Endothelial cell of umbilical vein (primary cell): ENCODE measurements around the gene ROBO2. TPM values are rescaled to one million over a fixed set of nuclear protein-coding genes. Genes with fewer than 3 reads are reported as not detected.

ENCODE experiments used
- BruUV-seq: library from RNA; stranded (reverse); fragments of 400-500 nt; replicated peaks from 2 replicates; lab custom pipeline; 2021; lab: Mats Ljungman, UMichigan
- CTCF ChIA-PET: fragments of 300-600, 350-600 bp; sonication (Branson Sonifier 250); formaldehyde crosslinking; loops from one replicate; lab custom pipeline; 2021; ENCODE audit warnings: antibody characterized with exemption, inconsistent platforms; lab: Charles Lee
- POLR2A ChIA-PET: fragments of 300-600, 350-600 bp; sonication (Branson Sonifier 250); formaldehyde crosslinking; loops from one replicate; lab custom pipeline; 2021; ENCODE audit warnings: antibody characterized with exemption, inconsistent platforms; lab: Charles Lee
- DNase-seq: peaks from one replicate; pipeline ENCODE4 v3.0.0-alpha.2; 2011; ENCODE audit warnings: low read depth, low spot score
- FAIRE-seq: peaks from 2 replicates; lab custom pipeline; 2011; peaks lifted over from hg19 to GRCh38; lab: Jason Lieb, UNC
- H2AFZ ChIP-seq: 2 replicates; pipeline ENCODE4 v1.6.0; 2012; ENCODE audit warnings: low read depth, low read length, control low read depth, inconsistent platforms
- H3K27ac ChIP-seq: 2 replicates; pipeline ENCODE4 v1.5.1; 2011; ENCODE audit warnings: low read depth, mild to moderate bottlenecking, control low read depth, low read length, moderate library complexity; ENCODE audit not compliant: insufficient read depth
- H3K27me3 ChIP-seq, 2 experiments: 2 replicates each; pipeline versions ENCODE4 v1.6.0 to v1.6.1; 2011; ENCODE audit warnings: low read length in 2 of 2, mixed read lengths in 1 of 2; ENCODE audit not compliant: control insufficient read depth in 2 of 2, insufficient read depth in 2 of 2
- H3K36me3 ChIP-seq, 2 experiments: 2 replicates in 1 of 2; 3 replicates in 1 of 2; pipeline ENCODE4 v1.5.1; 2011; ENCODE audit warnings: low read length in 2 of 2, mild to moderate bottlenecking in 1 of 2, moderate library complexity in 1 of 2; ENCODE audit not compliant: control insufficient read depth in 2 of 2, insufficient read depth in 2 of 2; ENCODE audit errors: extremely low read depth in 1 of 2
- H3K4me1 ChIP-seq: 3 replicates; pipeline ENCODE4 v1.5.1; 2011; ENCODE audit warnings: mild to moderate bottlenecking, low read length; ENCODE audit not compliant: control insufficient read depth, insufficient read depth; ENCODE audit errors: extremely low read depth
- H3K4me2 ChIP-seq: 2 replicates; pipeline ENCODE4 v1.6.1; 2011; ENCODE audit warnings: low read length, control low read depth, mixed read lengths; ENCODE audit not compliant: insufficient read depth
- H3K4me3 ChIP-seq, 3 experiments: fragments of 200-600 bp in 1 of 3; sonication (generic), shearing (Covaris generic) in 1 of 3; replicated peaks in 1 of 3; 2 replicates each; pipeline ENCODE4 v1.5.1; 2011 to 2016; ENCODE audit warnings: control low read depth in 3 of 3, low read length in 3 of 3, mild to moderate bottlenecking in 2 of 3, inconsistent platforms in 1 of 3, low read depth in 1 of 3, moderate library complexity in 1 of 3; ENCODE audit not compliant: insufficient read depth in 1 of 3
- H3K79me2 ChIP-seq: 2 replicates; pipeline ENCODE4 v1.6.0; 2012; ENCODE audit warnings: low read length, inconsistent platforms; ENCODE audit not compliant: control insufficient read depth, insufficient read depth
- H3K9ac ChIP-seq: replicated peaks from 2 replicates; pipeline ENCODE3; 2011; ENCODE audit warnings: low read length, control low read depth; ENCODE audit not compliant: insufficient read depth; ENCODE audit errors: extremely low read depth
- H3K9me1 ChIP-seq: replicated peaks from 3 replicates; pipeline ENCODE4 v1.6.0; 2011; ENCODE audit warnings: mild to moderate bottlenecking, low read length; ENCODE audit not compliant: control insufficient read depth, insufficient read depth; ENCODE audit errors: extremely low read depth
- H3K9me3 ChIP-seq: replicated peaks from 2 replicates; pipeline ENCODE4 v1.5.1; 2012; ENCODE audit warnings: low read length, inconsistent platforms; ENCODE audit not compliant: control insufficient read depth, insufficient read depth
- H4K20me1 ChIP-seq: replicated peaks from 2 replicates; pipeline ENCODE3; 2011; ENCODE audit warnings: mild to moderate bottlenecking, low read length; ENCODE audit not compliant: control insufficient read depth, insufficient read depth; ENCODE audit errors: extremely low read depth
- CTCF ChIP-seq, 2 donors: IDR thresholded peaks; 1 replicate in 1 of 2; 2 replicates in 1 of 2; pipeline ENCODE4 v1.5.1; 2011; ENCODE audit warnings: low read length in 2 of 2, mild to moderate bottlenecking in 2 of 2, moderate library complexity in 2 of 2, control low read depth in 1 of 2, inconsistent platforms in 1 of 2, low read depth in 1 of 2; ENCODE audit not compliant: insufficient read depth in 1 of 2; ENCODE audit errors: extremely low read depth in 1 of 2
- EZH2 ChIP-seq: IDR thresholded peaks from 2 replicates; pipeline ENCODE4 v1.6.1; 2012; ENCODE audit warnings: borderline replicate concordance, low read depth, mild to moderate bottlenecking, moderate library complexity, low read length, inconsistent platforms; ENCODE audit not compliant: severe bottlenecking
- FOS ChIP-seq: IDR thresholded peaks from 2 replicates; pipeline ENCODE4 v1.6.1; 2011; ENCODE audit warnings: mild to moderate bottlenecking, low read length, moderate library complexity, borderline replicate concordance; ENCODE audit not compliant: insufficient read depth
- GATA2 ChIP-seq: IDR thresholded peaks from 2 replicates; pipeline ENCODE4 v1.7.0; 2011; ENCODE audit warnings: low read depth, mild to moderate bottlenecking, moderate library complexity, mixed read lengths, low read length; ENCODE audit not compliant: insufficient read length, insufficient read depth
- JUN ChIP-seq: IDR thresholded peaks from 2 replicates; pipeline ENCODE4 v1.6.1; 2011; ENCODE audit warnings: borderline replicate concordance, low read depth; ENCODE audit not compliant: insufficient read length, insufficient read depth
- MAX ChIP-seq: IDR thresholded peaks from 2 replicates; pipeline ENCODE4 v1.6.1; 2011; ENCODE audit not compliant: insufficient read depth, insufficient read length
- MYC ChIP-seq: IDR thresholded peaks from one replicate; pipeline ENCODE4 v1.6.1; 2011; ENCODE audit warnings: mild to moderate bottlenecking, low read depth, low read length
- POLR2A ChIP-seq: IDR thresholded peaks from 2 replicates; pipeline ENCODE4 v1.6.1; 2012; ENCODE audit warnings: low read depth, mild to moderate bottlenecking, control low read depth, low read length
- POLR2AphosphoS5 ChIP-seq: IDR thresholded peaks from 2 replicates; pipeline ENCODE4 v1.6.1; 2012; ENCODE audit warnings: low read depth, mild to moderate bottlenecking, control low read depth, low read length, moderate library complexity; ENCODE audit not compliant: insufficient read depth
- dilution Hi-C: fragments of 300-500 bp; cut with MboI; formaldehyde crosslinking; loops from one replicate; pipeline ENCODE4 v1.15.0; 2019; ENCODE audit warnings: low sequenced_read_pairs; ENCODE audit not compliant: extremely low pct_ligation_motif_present
- intact Hi-C: fragments of 100-400 bp; cut with micrococcal nuclease; formaldehyde crosslinking; loops from one replicate; pipeline ENCODE4 v1.10.0; 2022
- polyA plus RNA-seq, 4 experiments: library from polyadenylated mRNA; depleted of rRNA in 3 of 4; stranded (reverse) in 3 of 4; unstranded in 1 of 4; fragments of >200 nt; gene quantifications; 2 replicates each; pipeline versions ENCODE4 v1.2.1 to v1.2.3, GENCODE V29; 2011 to 2012; ENCODE audit warnings: missing spikeins in 1 of 4
- total RNA-seq: library from RNA; stranded (reverse); gene quantifications from 2 replicates; pipeline ENCODE4 v1.2.3, GENCODE V29; 2021

Gene ROBO2
- total and polyA plus RNA-seq, 2 donors (not counting 3 experiments of a cell fraction or from before 2014, with no cell fraction given) = not detected

- no peak overlapping the region for H3K4me2 ChIP-seq
- CTCF ChIA-PET = interaction anchor here (2.1 kb wide), 1 partner anchor 1604 kb away, joined by 6 read pairs; no protein-coding TSS in a partner anchor
- no peak for FAIRE-seq
These were observed 1.2 kb downstream of the ROBO2 start for GRCh38 chr3:77040926-77041722.

More at GRCh38 chr3:77040926-77041722, 1.2 kb downstream of the ROBO2 start:
- TF ChIP-seq MYC (no peak), POLR2A (no peak), MAX (no peak), FOS (no peak), JUN (no peak), EZH2 (no peak), GATA2 (no peak), CTCF (IDR thresholded peaks at IDR 0.05; ENCODE audit: extremely low read depth in 1 of 2, insufficient read depth in 1 of 2, low read depth in 1 of 2, low read length in 2 of 2) (no peak), POLR2AphosphoS5 (no peak)
- no peaks in the 10 kb centered on the region for H3K9me3 ChIP-seq
- H3K27me3 ChIP-seq = peaks cover 17 to 26% of the 10 kb centered on the region in 2 experiments
- intact Hi-C loops = no loop called here
- no peak overlapping the region for H3K27ac ChIP-seq
- no peaks in the 10 kb centered on the region for H3K79me2 ChIP-seq
- H3K9ac ChIP-seq = no peak overlapping the region
- POLR2A ChIA-PET = no interaction called here
- no peaks in the 10 kb centered on the region for H3K36me3 ChIP-seq
- H4K20me1 ChIP-seq = no peaks in the 10 kb centered on the region
- H3K4me1 ChIP-seq = peaks cover 11% of the 10 kb centered on the region
- no peaks in the 10 kb centered on the region for H3K9me1 ChIP-seq
- no TSS peak for BruUV-seq
- no peak overlapping the region for H2AFZ ChIP-seq
- dilution Hi-C loops = no loop called here
- no peak for DNase-seq
- H3K4me3 ChIP-seq = no peak overlapping the region
